Neural progenitor cell (in vitro differentiated cells): ENCODE measurements around the gene PLCG2.

Experiments
- CTCF ChIP-seq: fragments of 200-600 bp; sonication (generic); IDR thresholded peaks from 2 replicates; pipeline ENCODE4 v1.5.1; 2017; ENCODE audit warnings: antibody characterized with exemption, mild to moderate bottlenecking
- EZH2phosphoT487 ChIP-seq: fragments of 200-600 bp; sonication (generic); IDR thresholded peaks from 2 replicates; pipeline ENCODE4 v1.6.1; 2017; ENCODE audit warnings: antibody characterized with exemption

- no peak for TF ChIP-seq EZH2phosphoT487
- TF ChIP-seq CTCF = no peak
Measured at GRCh38 chr16:81946206-81946605, 167.1 kb downstream of the PLCG2 start.
